Breast epithelium (tissue), 4 donors: Measurements from ENCODE around the gene DIP2B. TPM values are rescaled to one million over a fixed set of nuclear protein-coding genes. Genes with fewer than 3 reads are reported as not detected.

Experiments
- DNase-seq, 2 donors: peaks; one replicate each; pipeline ENCODE4 v3.0.0-alpha.2; 2019; ENCODE audit warnings: low spot score in 2 of 2
- H3K27ac ChIP-seq, 2 donors: fragments of 200-600 bp; sonication (generic) in 1 of 2; one replicate each; pipeline ENCODE4 v1.5.1; 2016 to 2019; ENCODE audit warnings: mild to moderate bottlenecking in 1 of 2
- H3K27me3 ChIP-seq, 2 donors: fragments of 200-600 bp; sonication (generic) in 1 of 2; one replicate each; pipeline versions ENCODE4 v1.5.1 to v1.6.0; 2017 to 2019; ENCODE audit warnings: control low read depth in 1 of 2, mild to moderate bottlenecking in 1 of 2
- H3K36me3 ChIP-seq: fragments of 200-600 bp; one replicate; pipeline ENCODE4 v1.5.1; 2019
- H3K4me1 ChIP-seq, 2 donors: fragments of 200-600 bp; sonication (generic); one replicate each; pipeline ENCODE4 v1.5.1; 2016 to 2019; ENCODE audit warnings: control low read depth in 1 of 2
- H3K4me3 ChIP-seq, 3 donors: fragments of 200-600 bp; sonication (generic); 1 replicate in 2 of 3; 2 replicates in 1 of 3; pipeline ENCODE4 v1.5.1; 2016 to 2019; ENCODE audit warnings: mild to moderate bottlenecking in 3 of 3, moderate library complexity in 2 of 3
- H3K9me3 ChIP-seq, 2 donors: fragments of 200-600 bp; sonication (generic) in 1 of 2; one replicate each; pipeline ENCODE4 v1.5.1; 2016 to 2019; ENCODE audit warnings: control low read depth in 1 of 2
- POLR2A ChIP-seq: fragments of 450-650 bp; IDR thresholded peaks from one replicate; pipeline ENCODE4 v1.6.1; 2016; ENCODE audit warnings: antibody characterized with exemption, mild to moderate bottlenecking, moderate library complexity
- POLR2AphosphoS5 ChIP-seq, 3 donors: sonication (generic); formaldehyde crosslinking; IDR thresholded peaks; one replicate each; pipeline ENCODE4 v1.6.1; 2017; ENCODE audit warnings: antibody characterized with exemption in 3 of 3
- intact Hi-C: fragments of 100-400 bp; cut with DNase I; formaldehyde crosslinking; loops from one replicate; pipeline ENCODE4 v1.15.1; 2023; ENCODE audit warnings: low total_unique reads
- total RNA-seq, 3 donors: library from RNA; depleted of rRNA; stranded (reverse); fragments of >200 nt; gene quantifications; one replicate each; pipeline ENCODE4 v1.1.0, GENCODE V29; 2016
- TF ChIP-seq, protein P1 (sequence below), 3 donors: fragments of 450-650 bp; IDR thresholded peaks; one replicate each; pipeline ENCODE4 v1.5.1; 2016 to 2017; ENCODE audit warnings: antibody characterized with exemption in 3 of 3, mild to moderate bottlenecking in 3 of 3, moderate library complexity in 3 of 3

DIP2B gene
- total RNA-seq, 3 donors from 2014 or later = 26.6 to 44.8 (median 33.4) TPM

DNA sequence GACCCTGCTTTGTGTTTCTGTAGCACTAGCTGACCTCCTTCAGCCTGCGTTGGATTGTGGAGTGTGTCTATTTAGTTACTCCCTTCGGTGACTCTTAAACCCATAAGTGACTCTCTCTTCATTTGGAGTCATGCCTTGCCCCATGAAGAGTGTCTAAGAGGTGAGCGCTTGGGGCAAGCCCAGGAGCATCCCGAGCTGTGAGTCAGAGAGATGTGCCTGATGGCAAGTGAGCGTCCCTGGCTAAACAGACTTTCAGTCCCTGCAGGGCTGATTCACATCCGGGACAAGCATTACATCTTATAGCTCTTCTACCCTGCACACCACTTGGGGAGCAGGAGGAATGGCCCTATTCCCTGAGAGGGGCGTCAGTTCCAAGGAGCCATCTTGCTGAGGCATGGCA, 234.8 kb downstream of the DIP2B start:
- H3K9me3 ChIP-seq = no peaks in the 10 kb centered on the region
- peaks cover 13% of the 10 kb centered on the region for H3K36me3 ChIP-seq
- H3K27ac ChIP-seq = no peak overlapping the region
- H3K4me1 ChIP-seq = no peaks in the 10 kb centered on the region
- no peak for TF ChIP-seq POLR2A
- intact Hi-C loops = loop anchor here (5.0 kb wide), 1 partner anchor 802 kb away; no protein-coding TSS in a partner anchor
- no peaks in the 10 kb centered on the region for H3K27me3 ChIP-seq
- H3K4me3 ChIP-seq = no peak overlapping the region
- DNase-seq = no peak

DNA sequence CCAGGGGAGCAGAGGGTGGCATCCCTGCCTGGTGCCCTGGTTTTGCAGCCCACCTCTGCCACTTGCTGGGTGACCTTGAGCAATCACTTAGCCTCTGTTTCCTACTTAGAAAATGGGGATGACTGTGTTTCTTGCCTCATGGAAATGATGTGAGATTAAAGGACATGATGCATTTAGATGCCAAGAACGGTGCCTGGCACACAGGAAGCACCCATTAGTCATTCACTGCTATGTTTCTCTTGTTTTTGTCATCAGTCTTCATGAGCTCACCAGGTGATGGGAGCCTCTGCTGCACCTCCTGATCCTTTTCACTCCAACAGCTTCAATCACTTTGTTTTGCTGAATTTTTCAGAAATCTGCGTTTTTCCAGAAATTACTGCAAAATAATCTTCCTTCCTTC, 235.5 kb downstream of the DIP2B start:
- intact Hi-C loops = no loop called here
- H3K9me3 ChIP-seq = no peaks in the 10 kb centered on the region
- peaks cover 13% of the 10 kb centered on the region for H3K36me3 ChIP-seq
- no peak for DNase-seq
- H3K27ac ChIP-seq = no peak overlapping the region
- H3K4me3 ChIP-seq = no peak overlapping the region
- no peaks in the 10 kb centered on the region for H3K4me1 ChIP-seq
- TF ChIP-seq POLR2AphosphoS5 (IDR thresholded peaks at IDR 0.05) (no peak), POLR2A (no peak)
- TF ChIP-seq, protein P1, sequence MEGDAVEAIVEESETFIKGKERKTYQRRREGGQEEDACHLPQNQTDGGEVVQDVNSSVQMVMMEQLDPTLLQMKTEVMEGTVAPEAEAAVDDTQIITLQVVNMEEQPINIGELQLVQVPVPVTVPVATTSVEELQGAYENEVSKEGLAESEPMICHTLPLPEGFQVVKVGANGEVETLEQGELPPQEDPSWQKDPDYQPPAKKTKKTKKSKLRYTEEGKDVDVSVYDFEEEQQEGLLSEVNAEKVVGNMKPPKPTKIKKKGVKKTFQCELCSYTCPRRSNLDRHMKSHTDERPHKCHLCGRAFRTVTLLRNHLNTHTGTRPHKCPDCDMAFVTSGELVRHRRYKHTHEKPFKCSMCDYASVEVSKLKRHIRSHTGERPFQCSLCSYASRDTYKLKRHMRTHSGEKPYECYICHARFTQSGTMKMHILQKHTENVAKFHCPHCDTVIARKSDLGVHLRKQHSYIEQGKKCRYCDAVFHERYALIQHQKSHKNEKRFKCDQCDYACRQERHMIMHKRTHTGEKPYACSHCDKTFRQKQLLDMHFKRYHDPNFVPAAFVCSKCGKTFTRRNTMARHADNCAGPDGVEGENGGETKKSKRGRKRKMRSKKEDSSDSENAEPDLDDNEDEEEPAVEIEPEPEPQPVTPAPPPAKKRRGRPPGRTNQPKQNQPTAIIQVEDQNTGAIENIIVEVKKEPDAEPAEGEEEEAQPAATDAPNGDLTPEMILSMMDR (IDR thresholded peaks at IDR 0.05) = no peak
- H3K27me3 ChIP-seq = no peaks in the 10 kb centered on the region

DNA sequence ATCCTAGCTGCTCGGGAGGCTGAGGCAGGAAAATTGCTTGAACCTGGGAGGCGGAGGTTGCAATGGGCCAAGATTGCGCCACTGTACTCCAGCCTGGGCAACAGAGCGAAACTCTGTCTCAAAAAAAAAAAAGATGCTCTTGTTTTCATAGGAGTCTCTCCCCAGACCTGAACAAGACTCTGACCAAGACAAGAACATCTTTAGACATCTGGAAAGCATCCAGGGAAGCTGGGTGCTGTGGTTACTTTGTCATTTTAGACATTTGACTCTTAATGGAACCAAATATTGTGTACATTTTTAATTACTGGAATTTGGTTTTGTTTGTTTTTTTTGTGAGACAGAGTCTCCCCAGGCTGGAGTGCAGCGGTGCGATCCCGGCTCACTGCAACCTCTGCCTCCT, 238.0 kb downstream of the DIP2B start:
- Histone ChIP-seq H3K9me3 (no peaks in the 10 kb centered on the region), H3K27me3 (no peaks in the 10 kb centered on the region), H3K4me1 (no peaks in the 10 kb centered on the region), H3K4me3 (no peak overlapping the region), H3K27ac (no peak overlapping the region), H3K36me3 (peaks cover 13% of the 10 kb centered on the region)
- no peak for DNase-seq
- intact Hi-C loops = no loop called here
- TF ChIP-seq, protein P1 (IDR thresholded peaks at IDR 0.05) = no peak
- no peak for TF ChIP-seq POLR2AphosphoS5 (IDR thresholded peaks at IDR 0.05)
- TF ChIP-seq POLR2A = no peak

DNA sequence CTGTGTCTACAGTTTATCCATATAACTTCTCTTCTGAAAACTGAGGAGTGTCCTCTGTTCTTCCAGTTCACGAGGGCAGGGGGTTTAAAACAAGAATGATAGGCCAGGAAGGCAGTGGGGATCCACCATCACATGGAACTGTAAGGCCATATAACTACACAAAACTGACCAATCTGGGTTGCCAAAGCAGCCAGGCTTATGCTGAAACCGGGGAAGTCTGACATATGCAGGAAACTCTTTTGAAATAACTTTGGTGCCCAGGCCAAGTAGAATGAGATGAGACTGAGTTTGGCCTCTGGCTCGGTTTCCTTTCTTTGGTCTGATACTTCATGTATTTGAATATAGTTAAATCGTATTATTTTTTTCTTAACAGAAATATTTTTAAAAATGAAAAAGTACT, 241.1 kb downstream of the DIP2B start:
- H3K4me1 ChIP-seq = no peaks in the 10 kb centered on the region
- no peak overlapping the region for H3K4me3 ChIP-seq
- H3K36me3 ChIP-seq = no peaks in the 10 kb centered on the region
- H3K27me3 ChIP-seq = no peaks in the 10 kb centered on the region
- TF ChIP-seq POLR2AphosphoS5 (IDR thresholded peaks at IDR 0.05) (no peak), POLR2A (no peak)
- TF ChIP-seq, protein P1 (IDR thresholded peaks at IDR 0.05) = no peak
- H3K9me3 ChIP-seq = no peaks in the 10 kb centered on the region
- intact Hi-C loops = no loop called here
- no peak for DNase-seq
- no peak overlapping the region for H3K27ac ChIP-seq

DNA sequence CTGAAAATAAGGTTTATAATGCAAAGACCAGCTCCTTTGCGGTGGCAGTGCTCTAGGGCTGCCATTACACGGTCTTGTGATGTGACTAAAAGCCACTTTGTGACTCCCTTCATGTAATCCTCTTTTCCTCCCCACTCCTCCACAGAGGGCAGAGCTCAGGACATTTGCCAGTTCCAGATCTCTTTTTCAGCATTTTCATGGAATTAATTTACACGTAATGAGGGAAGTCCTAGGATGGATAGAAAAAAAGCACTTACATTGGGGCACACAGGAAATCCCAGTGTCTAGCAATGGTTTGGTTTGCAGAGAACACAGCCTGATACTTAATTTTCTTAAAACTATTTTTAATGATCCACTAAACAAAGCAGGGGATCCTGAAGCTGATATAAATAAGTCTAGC, 241.6 kb downstream of the DIP2B start:
- no peak overlapping the region for H3K4me3 ChIP-seq
- H3K27me3 ChIP-seq = no peaks in the 10 kb centered on the region
- no peaks in the 10 kb centered on the region for H3K4me1 ChIP-seq
- DNase-seq = no peak
- TF ChIP-seq POLR2A (no peak), POLR2AphosphoS5 (IDR thresholded peaks at IDR 0.05) (no peak)
- TF ChIP-seq, protein P1 (IDR thresholded peaks at IDR 0.05) = no peak
- intact Hi-C loops = no loop called here
- H3K27ac ChIP-seq = no peak overlapping the region
- no peaks in the 10 kb centered on the region for H3K9me3 ChIP-seq
- no peaks in the 10 kb centered on the region for H3K36me3 ChIP-seq

DNA sequence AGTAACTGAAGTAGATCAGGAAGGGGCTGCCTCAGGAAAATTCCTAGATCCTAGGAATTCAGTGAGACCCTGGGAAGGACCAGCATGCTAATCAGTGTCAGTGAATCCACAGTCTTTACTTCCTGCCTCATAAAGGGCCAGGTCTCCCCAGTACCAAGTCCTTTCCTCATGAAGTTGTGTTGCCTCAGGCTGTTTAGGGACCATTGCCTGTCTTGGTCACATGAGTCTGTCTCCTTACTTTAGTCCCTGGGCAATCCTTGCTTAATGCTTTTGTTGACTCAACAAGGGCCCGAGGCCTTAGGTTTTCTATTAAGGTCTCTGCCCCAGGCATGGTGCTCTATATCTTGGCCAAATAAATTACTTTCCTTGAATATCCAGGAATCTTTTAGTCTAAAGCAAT, 243.0 kb downstream of the DIP2B start:
- no peak overlapping the region for H3K27ac ChIP-seq

More for the DNA sequence above, 243.0 kb downstream of the DIP2B start:
- no peak for DNase-seq
- Histone ChIP-seq H3K4me1 (no peaks in the 10 kb centered on the region), H3K36me3 (no peaks in the 10 kb centered on the region), H3K4me3 (no peak overlapping the region), H3K9me3 (no peaks in the 10 kb centered on the region), H3K27me3 (no peaks in the 10 kb centered on the region)
- intact Hi-C loops = no loop called here
- TF ChIP-seq POLR2A (no peak), POLR2AphosphoS5 (IDR thresholded peaks at IDR 0.05) (no peak)
- TF ChIP-seq, protein P1 (IDR thresholded peaks at IDR 0.05) = no peak
